HFFc6 (cell line): ENCODE data around the gene PIGC. TPM values are rescaled to one million over a fixed set of nuclear protein-coding genes. Genes with fewer than 3 reads are reported as not detected.

ENCODE experiments used
- DNase-seq: peaks from one replicate; pipeline ENCODE4 v3.0.0-alpha.2; 2018
- H3K27ac Mint-ChIP-seq: 2 replicates; pipeline ENCODE4 v1.8.0; 2020; ENCODE audit warnings: mild to moderate bottlenecking, mixed read lengths
- H3K27me3 Mint-ChIP-seq: 2 replicates; pipeline ENCODE4 v1.8.0; 2021; ENCODE audit warnings: mild to moderate bottlenecking, moderate library complexity, mixed read lengths; ENCODE audit not compliant: insufficient read depth
- H3K36me3 Mint-ChIP-seq: 2 replicates; pipeline ENCODE4 v1.8.0; 2021; ENCODE audit warnings: low read depth, mixed read lengths
- H3K4me1 Mint-ChIP-seq: 2 replicates; pipeline ENCODE4 v1.8.0; 2020; ENCODE audit warnings: low read depth, mixed read lengths
- H3K4me3 Mint-ChIP-seq: 2 replicates; pipeline ENCODE4 v1.8.0; 2020; ENCODE audit warnings: mild to moderate bottlenecking, moderate library complexity, mixed read lengths
- H3K9me3 Mint-ChIP-seq: 2 replicates; pipeline ENCODE4 v1.8.0; 2020; ENCODE audit warnings: mild to moderate bottlenecking, mixed read lengths
- CTCF ChIP-seq: fragments of 200-600 bp; sonication (generic); IDR thresholded peaks from 2 replicates; pipeline ENCODE4 v1.5.0; 2021; ENCODE audit warnings: antibody characterized with exemption, mild to moderate bottlenecking
- total RNA-seq, 6 experiments: library from RNA; stranded (reverse); fragmentation: NEBNext Ultra II Directional; extraction: Animal tissue kit (Norgen Biotek cat#: 25700); gene quantifications; 2 replicates in 1 of 6; 3 replicates in 5 of 6; pipeline ENCODE4 v1.2.3, GENCODE V29; 2021

The PIGC gene
- total RNA-seq, 6 experiments from 2014 or later = 14.2 to 17.1 (median 15.3) TPM

- H3K27me3 Mint-ChIP-seq = no peaks in the 10 kb centered on the region
- no peak overlapping the region for H3K27ac Mint-ChIP-seq
- DNase-seq = no peak
- peaks cover 7% of the 10 kb centered on the region; the same call in 1 of the 2 replicates for H3K9me3 Mint-ChIP-seq
- no peak overlapping the region for H3K4me3 Mint-ChIP-seq
- TF ChIP-seq CTCF = no peak
- peaks cover 9% of the 10 kb centered on the region; the same call in 1 of the 2 replicates for H3K36me3 Mint-ChIP-seq
- H3K4me1 Mint-ChIP-seq = no peaks in the 10 kb centered on the region
These were observed 12.7 kb downstream of the PIGC start for GRCh38 chr1:172431204-172431603.

GRCh38 chr1:172430128-172430454 lies 13.8 kb downstream of the PIGC start:
- H3K27me3 Mint-ChIP-seq = no peaks in the 10 kb centered on the region
- no peaks in the 10 kb centered on the region for H3K4me1 Mint-ChIP-seq
- no peaks in the 10 kb centered on the region for H3K36me3 Mint-ChIP-seq
- no peak for TF ChIP-seq CTCF
- no peak overlapping the region for H3K27ac Mint-ChIP-seq
- no peaks in the 10 kb centered on the region for H3K9me3 Mint-ChIP-seq
- no peak overlapping the region for H3K4me3 Mint-ChIP-seq
- no peak for DNase-seq

GRCh38 chr1:172429331-172430127 lies 14.3 kb downstream of the PIGC start:
- H3K9me3 Mint-ChIP-seq = no peaks in the 10 kb centered on the region
- no peaks in the 10 kb centered on the region for H3K36me3 Mint-ChIP-seq
- H3K4me1 Mint-ChIP-seq = no peaks in the 10 kb centered on the region
- no peak overlapping the region for H3K4me3 Mint-ChIP-seq
- H3K27me3 Mint-ChIP-seq = no peaks in the 10 kb centered on the region
- DNase-seq = peak; percentile 64
- peak; percentile 91 for TF ChIP-seq CTCF
- H3K27ac Mint-ChIP-seq = no peak overlapping the region

- H3K27me3 Mint-ChIP-seq = no peaks in the 10 kb centered on the region
- H3K27ac Mint-ChIP-seq = no peak overlapping the region
- no peaks in the 10 kb centered on the region for H3K4me1 Mint-ChIP-seq
- H3K36me3 Mint-ChIP-seq = no peaks in the 10 kb centered on the region
- DNase-seq = no peak
- no peaks in the 10 kb centered on the region for H3K9me3 Mint-ChIP-seq
- no peak overlapping the region for H3K4me3 Mint-ChIP-seq
- TF ChIP-seq CTCF = no peak
These were observed 16.7 kb downstream of the PIGC start for GRCh38 chr1:172427191-172427590.

GRCh38 chr1:172425339-172425738 lies 18.5 kb downstream of the PIGC start:
- Mint-ChIP-seq H3K27me3 (no peaks in the 10 kb centered on the region), H3K9me3 (no peaks in the 10 kb centered on the region), H3K36me3 (no peaks in the 10 kb centered on the region), H3K27ac (no peak overlapping the region), H3K4me3 (no peak overlapping the region), H3K4me1 (no peaks in the 10 kb centered on the region)
- DNase-seq = no peak
- TF ChIP-seq CTCF = no peak
